ENCODE data around the gene SAMD4A.
"Not testable (repeated sequence)": the region's sequence is repeated elsewhere in the genome, so short reads cannot be mapped to it uniquely, and the experiment has no call there.

SAMD4A gene

DNA sequence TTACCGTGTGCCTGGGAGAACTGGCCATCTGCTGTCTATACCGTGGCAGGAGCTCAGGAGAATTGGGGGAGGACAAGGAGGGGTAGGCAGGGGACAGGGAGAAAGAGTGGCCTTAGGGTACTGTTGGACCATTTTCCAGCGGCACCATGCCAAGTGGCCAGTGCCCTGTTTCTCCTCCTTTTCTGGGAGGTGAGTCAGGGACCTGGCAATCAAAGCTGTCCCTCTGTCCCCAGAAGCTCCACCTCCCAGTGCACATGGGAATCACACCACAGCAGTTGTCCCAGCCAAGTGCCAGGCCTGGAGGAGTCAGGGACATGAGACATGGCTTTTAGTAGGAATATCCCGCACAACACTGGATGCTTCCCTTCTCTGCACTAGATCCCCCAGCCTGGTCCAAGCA is 217.7 kb downstream of the SAMD4A start:
- DNase-seq = no peak

DNA sequence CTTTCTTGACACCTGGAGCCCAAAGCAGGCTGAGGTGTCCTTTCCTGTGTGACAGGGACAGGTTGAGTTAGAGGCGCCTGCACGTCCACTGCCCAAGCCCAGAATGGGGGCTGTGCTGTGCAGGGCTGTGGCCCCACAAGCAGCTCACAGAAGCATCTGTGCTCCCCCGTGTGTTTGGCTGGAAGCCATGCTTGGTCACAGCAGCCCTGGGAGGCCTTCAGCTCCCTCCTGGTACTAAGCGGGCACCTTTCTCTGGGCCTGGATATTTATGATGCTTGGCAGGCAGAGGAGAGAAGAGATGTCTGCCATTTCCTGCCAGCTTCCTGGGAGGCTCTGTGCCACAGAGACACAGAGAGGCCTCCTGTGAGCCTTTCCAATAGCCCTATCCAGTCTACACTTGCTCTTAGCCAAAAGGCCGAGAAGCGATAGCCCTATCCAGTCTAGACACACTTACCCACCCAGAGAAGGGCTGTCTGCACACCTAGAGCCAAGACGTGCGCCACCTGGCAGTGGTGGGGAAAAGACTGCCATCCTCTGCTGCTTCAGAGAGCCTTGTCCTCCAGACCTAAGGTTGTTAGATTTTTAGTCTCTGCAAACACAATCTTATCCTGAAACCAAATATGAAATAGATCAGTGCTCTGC is 218.3 kb downstream of the SAMD4A start:
- DNase-seq = no peak

DNA sequence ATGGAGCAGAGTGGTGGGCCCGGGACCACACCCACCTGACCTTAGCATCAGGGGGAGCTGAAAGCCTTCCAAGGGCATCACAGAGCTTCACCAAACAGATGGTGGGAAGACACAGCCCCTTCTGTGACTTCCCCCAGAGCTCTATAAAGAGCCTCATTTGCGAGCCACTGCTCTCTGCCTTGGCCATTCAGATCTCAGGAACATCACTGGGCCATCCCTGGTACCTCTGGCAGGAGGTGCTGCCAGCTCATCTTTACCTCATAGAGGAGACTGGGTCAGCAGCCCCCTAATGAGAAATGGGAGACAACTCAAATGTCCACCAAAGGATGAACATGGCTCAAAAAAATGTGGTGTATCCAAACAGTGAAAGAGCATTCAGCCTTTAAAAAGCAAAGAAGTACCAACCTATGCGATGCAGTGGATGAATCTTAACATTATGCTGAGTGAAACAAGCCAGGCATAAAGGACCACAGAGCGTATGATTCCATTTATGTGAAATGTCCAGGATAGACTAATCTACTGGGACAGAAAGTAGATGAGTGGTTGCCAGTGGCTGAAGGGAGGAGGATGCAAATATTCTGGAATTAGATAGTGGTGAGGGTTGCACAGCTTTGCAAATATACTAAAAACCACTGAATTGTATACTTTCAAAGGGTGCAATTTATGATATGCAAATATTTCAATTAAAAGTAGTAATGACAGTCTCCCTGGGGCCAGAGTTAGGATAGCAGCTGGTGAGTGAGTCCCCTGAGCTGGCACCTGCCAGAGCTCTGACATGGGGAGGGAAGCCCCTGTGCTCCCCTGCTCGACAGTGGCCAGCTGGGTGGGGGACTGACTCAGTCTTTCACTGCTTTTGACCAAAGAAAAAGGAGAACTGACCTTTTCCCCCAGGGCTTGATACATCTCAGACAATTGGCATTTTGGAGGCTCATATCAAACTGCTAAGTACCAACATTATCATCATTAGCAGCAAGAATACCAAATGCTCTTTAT is 219.1 kb downstream of the SAMD4A start:
- DNase-seq = no peak

GRCh38 chr14:54786838-54787237 is 219.9 kb downstream of the SAMD4A start:
- no peak for DNase-seq

DNA sequence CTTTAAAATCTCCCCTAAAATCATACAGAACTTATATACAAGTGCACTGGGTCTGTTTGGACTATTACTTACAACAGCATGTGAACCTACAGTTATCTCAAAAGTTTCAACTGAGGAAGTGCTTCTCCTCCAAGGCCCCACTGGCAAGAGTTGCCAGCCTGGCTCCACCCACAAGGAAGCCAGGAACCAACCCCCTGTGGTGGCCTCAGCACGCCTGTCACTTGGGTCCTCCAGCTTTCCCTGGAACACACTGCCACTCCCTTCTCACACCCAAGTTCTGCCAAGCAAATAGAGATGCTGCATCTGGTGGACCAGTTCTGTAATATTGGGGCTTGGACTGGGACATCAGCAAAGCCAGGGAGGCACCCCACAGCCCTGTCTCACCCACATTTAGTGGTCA is 220.3 kb downstream of the SAMD4A start:
- DNase-seq = peak in 3 of 4 experiments; percentile 36 to 56 (median 53)

GRCh38 chr14:54788701-54789100 is 221.8 kb downstream of the SAMD4A start:
- DNase-seq = no peak

- no peak for DNase-seq
Observed at GRCh38 chr14:54789166-54789565, 222.2 kb downstream of the SAMD4A start.

DNA sequence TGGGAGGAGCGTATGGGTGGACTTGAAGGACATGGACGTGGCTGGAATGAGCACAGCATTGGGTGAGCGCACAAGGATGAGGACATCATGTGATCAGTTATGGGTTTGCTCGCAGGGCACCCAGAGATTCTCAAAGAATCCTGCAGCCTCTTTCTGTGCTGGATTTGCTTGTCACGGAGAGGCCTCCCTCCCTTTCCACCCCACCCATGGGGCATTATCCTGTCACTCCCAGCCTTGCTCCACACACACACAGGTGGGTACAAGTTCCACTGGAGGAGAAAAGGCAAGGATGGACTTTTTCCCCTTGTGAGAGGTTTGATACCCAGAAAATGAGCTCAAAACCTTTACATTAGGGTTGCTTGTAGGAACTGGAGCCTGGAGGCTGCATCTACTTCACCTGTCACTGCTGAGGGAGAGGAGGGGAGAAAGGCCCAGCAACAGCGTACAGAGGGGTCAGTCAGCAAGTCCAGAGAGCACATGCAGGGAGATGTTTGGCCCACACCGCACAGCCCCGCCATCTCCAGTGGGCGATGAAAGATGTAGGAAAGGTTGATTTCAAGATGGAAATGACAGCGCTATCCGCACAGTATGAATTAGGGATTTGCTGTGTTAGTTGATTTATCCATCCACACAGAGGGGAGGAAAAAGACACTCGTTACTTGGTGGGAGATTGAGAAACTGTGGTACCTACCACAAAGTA is 223.0 kb downstream of the SAMD4A start:
- DNase-seq = no peak

DNA sequence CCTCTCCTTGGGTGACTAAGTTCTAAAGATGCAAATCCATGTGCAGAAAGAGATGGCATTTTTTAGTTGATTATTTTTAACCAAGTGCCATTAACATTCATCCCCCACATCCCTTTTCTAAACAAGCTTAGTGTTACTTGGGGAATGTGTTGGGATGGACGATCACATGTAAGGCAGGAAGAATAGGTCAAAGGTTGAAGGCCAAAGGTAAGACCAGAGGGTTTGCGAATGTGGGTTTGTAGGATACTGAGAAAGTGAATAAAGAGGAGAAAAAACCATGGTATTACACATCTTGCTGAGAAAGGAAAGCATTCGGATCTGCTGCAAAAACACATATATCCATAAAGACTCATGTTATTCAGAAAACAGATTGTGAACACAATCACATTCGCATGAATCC is 224.1 kb downstream of the SAMD4A start:
- DNase-seq = no peak

DNA sequence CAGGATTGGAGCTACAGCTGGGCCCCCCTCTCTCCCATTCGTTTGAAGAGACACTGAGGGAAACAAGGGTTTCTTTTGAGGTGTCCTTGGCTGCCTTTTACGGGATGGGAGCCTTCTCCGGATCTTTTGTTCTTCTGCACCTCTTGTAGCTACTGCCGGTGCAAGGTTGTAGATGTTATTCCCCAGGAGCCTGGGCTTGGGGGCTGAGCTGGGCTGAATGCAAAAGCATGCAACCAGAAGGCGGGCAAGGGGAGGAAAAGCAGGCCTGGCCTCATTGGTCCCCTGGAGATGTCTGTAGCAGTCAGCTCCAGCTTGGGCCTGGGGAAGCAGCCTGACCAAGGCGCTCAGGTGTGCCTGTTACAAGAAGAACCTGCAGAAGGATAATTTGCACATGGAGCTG is 225.4 kb downstream of the SAMD4A start:
- no peak for DNase-seq

- DNase-seq = no peak
Observed at GRCh38 chr14:54794159-54794558, 227.2 kb downstream of the SAMD4A start.

DNA sequence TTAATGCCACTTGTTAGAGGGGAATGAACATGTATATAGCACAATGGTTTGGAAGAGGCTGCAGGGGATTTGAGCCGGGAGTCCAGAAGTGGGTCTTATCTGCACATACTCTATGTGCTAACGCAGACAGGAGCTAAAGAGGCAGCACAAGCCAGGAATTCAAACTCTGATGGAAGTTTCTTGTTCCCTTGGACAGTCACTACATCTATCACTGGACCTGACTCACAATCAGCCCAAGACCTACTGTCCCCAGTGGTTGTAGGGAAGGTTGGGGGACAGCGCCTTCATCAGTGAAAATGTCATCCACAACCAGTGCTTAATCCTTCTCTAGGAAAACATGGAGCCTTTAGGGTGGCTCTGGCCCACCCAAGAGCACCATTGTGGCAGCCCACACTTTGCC is 227.9 kb downstream of the SAMD4A start:
- DNase-seq = no peak

DNA sequence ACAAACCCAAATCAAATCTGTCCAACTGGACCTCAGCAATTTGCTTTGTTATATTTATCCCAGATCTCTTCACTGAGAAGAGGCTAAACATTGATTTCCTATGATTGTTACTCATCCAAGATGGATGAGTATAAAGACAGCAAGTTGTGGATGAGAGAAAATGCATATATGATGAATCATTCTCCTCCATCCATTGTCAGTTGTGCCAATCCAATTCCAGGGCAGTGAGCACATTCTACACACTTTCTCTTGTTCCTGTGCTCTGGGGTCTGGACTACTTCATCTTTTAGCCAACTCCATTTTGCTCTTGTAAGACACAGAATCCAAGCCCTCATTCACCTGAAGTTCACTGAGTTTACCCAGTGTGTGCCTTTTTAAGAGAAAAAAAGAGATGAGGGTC is 230.0 kb downstream of the SAMD4A start:
- no peak for DNase-seq

GRCh38 chr14:54797556-54797955 is 230.6 kb downstream of the SAMD4A start:
- DNase-seq = no peak

- no peak for DNase-seq
Observed at GRCh38 chr14:54797986-54798385, 231.1 kb downstream of the SAMD4A start.

DNA sequence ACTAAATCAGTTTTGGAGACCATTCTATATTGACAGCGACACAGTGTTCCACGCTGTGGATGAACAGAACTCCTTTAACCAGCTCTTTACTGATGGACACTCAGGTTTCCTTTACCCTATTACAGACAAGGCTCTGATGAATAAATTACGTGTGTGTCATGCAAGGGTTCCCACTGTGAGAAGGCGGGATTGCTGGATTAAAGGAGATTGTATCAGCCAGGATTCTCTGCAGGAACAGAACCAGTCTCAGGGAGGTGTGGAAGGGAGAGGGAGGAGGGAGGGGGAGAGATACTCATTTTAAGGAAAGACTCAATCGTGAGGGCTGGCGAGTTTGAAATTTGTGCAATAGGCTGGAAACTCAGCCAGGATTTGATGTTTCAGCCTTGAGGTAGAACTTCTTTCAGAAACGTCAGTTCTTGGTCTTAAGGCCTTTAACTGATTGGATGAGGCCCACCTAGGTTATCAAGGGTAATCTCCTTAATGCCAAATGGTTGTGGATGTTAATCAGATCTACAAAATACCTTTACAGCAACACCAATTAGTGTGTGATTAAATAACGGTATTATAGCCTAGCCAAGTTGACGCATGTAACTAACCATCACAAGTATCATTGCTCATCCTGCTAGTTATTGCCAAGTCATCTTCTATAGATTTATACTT is 231.7 kb downstream of the SAMD4A start:
- no peak for DNase-seq

DNA sequence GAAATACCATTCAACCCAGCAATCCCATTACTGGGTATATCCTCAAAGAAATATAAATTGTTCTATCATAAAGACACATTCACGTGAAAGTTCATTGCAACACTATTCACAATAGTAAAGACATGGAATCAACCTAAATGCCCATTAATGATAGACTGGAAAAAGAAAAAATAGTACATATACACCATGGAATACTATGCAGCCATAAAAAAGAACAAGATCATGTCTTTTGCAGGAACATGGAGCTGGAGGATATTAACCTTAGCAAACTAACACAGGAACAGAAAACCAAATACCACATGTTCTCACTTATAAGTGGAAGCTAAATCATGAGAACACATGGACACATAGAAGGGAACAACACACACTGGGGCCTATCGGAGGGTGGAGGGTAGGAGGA is 234.6 kb downstream of the SAMD4A start:
- DNase-seq = not testable (repeated sequence)

- no peak for DNase-seq
Observed at GRCh38 chr14:54803396-54803795, 236.5 kb downstream of the SAMD4A start.

DNA sequence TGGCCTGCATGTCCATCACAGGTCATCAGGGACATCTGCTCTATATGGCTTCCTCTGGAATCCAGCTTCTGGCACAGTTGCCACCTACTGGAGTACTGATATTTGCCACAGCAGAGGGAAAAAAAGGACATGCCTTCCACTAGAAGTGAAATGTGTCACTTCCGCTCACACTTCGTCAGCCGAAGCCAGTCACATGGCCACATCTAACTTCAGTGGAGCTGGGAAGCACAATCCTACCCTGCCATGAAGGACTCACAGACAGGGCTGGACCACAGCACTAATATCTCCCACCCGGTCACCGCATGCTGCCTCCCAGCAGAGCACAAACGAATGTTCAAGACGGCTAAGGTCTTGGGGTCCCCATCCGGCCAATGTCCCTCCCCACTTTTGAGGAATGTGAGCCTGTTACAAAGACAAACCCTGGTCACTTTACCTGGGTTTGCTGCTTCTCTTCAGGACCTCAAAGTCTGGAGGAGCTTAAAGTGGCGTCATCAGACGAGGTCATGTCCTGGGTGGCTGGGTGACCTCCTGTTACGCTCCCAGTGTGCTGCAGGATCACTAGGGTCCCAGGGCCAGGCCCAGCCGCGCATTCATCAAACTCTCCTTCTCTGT is 237.1 kb downstream of the SAMD4A start:
- peak in 2 of 4 experiments; percentile 6 to 9 for DNase-seq

GRCh38 chr14:54804538-54805041 is 237.7 kb downstream of the SAMD4A start:
- DNase-seq = no peak

DNA sequence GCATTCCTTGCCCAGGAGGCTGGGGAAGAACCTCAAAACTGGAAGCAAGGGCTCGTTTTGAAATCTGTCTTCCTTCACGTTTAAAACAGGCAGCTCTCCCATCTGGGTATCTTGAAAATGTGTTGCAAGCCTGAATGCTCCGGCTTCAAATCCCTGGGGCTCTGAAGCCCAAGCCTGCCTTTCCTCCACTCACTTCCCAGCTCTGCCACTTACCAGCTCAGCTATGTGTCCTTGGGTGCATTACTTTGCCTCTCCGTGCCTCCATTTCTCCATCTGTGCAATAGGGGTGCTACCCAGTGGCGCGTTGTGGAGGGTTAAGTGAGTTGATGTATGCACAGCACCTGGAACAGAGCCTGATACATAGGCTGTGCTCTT is 238.1 kb downstream of the SAMD4A start:
- no peak for DNase-seq

Measured in suppressor macrophage (primary cell).